Activated CD4-positive, CD25-positive, alpha-beta regulatory T cell treated with anti-CD3 and anti-CD28 coated beads, Interleukin-2, amount 50 U/mL, for 16 hours (primary cell): ENCODE measurements around the gene PLEKHA6.

Source experiments
- DNase-seq: peaks from one replicate; pipeline ENCODE4 v3.0.0-alpha.2; 2020; ENCODE audit warnings: low read depth, low spot score

Gene PLEKHA6

GRCh38 chr1:204192046-204192445, 167.7 kb downstream of the PLEKHA6 start:
- no peak for DNase-seq

GRCh38 chr1:204191456-204191855, 168.3 kb downstream of the PLEKHA6 start:
- no peak for DNase-seq

- DNase-seq: no peak
These were observed 169.2 kb downstream of the PLEKHA6 start for GRCh38 chr1:204190212-204191211.

DNA sequence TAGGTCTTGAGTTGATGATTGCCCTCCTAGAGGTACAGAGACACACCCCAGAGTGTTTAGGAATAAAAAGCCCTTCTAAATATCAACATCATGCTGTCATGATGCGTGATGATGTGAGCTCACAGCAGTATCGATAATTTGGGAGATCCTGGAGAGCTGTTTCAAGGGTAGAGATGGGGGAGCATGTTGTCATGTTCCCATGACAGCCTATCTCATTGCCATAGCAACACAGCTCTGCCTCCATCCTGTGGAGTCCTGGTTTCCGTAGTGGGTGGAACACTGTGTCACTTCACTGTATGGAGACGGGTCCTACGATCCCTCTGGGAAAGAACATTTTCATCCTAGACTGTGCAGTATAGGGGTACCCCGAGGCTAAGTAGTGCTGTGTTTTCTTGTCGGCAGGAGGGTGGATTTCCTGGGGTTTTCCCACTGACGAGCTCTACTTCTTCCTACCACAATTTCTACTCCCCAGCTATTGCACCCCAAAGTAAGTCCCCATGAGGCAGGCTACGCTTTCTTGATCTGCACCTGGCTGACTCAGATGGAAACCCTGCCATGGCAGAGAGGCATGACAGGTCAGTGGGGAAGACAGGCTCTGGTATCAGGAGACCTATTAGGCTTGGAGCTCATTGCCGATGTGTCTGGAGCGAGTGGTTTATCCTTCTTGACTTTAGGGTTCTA, 170.6 kb downstream of the PLEKHA6 start:
- no peak for DNase-seq

- DNase-seq: no peak
These were observed 173.1 kb downstream of the PLEKHA6 start for GRCh38 chr1:204186597-204186996.

GRCh38 chr1:204181116-204181515, 178.6 kb downstream of the PLEKHA6 start:
- DNase-seq: no peak

DNA sequence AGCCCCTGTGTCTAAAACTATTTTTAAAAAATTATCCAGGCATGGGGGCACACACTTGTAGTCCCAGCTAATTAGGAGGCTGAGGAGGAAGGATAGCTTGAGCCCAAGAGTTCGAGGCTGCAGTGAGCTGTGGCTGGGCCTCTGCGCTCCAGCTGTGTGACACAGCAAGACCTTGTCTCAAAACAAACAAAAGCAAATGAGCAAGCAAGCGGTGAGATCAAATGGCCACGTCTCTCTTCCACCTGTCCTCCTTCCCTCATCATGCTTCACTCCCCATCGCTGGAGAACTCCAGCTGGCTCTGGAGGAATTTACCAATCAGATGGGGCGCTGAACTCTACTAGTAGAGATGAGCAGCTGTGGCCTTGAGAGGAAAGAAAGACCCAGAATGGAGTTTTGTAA, 179.6 kb downstream of the PLEKHA6 start:
- no peak for DNase-seq

- DNase-seq: no peak
These were observed 181.0 kb downstream of the PLEKHA6 start for GRCh38 chr1:204178487-204179281.

GRCh38 chr1:204177133-204177532, 182.6 kb downstream of the PLEKHA6 start:
- DNase-seq: no peak

DNA sequence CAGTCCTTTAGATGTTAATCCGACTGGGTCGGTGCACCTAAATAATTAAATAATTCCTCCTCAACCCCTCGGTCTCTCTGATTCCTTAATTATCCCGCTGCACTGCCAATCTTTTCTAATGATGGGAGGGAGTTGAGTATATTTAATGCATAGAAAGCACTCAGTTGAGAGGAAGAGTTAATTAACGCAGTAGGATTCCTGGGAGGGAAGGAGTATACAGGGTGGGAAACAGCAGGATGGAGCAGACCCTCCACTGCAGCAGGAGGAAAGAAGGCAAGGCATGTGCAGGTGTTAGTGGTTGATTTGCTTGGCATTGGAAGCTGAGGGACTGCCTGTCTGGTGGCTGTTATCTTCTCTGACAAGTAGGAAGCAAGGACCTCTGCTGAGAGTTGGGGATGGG, 183.7 kb downstream of the PLEKHA6 start:
- DNase-seq: no peak

DNA sequence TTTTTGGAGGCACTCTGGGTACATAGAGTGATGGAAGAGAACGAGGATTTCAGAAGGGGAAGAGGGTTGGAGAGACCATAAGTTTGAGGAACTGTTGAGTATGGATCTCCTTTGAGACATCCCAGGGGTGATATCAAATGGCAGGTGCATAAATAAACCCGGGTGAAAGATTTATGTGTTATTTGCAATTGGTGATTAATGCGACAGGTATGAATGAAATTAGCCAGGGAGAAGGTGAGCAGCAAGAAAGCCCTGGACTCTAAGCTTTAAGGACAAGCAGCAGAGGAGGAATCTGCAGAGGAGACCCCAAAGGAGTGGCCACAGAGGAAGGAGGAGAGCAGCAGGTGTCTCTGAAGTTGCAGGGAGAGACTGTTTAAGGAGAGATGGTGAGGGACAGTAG, 184.8 kb downstream of the PLEKHA6 start:
- no peak for DNase-seq

DNA sequence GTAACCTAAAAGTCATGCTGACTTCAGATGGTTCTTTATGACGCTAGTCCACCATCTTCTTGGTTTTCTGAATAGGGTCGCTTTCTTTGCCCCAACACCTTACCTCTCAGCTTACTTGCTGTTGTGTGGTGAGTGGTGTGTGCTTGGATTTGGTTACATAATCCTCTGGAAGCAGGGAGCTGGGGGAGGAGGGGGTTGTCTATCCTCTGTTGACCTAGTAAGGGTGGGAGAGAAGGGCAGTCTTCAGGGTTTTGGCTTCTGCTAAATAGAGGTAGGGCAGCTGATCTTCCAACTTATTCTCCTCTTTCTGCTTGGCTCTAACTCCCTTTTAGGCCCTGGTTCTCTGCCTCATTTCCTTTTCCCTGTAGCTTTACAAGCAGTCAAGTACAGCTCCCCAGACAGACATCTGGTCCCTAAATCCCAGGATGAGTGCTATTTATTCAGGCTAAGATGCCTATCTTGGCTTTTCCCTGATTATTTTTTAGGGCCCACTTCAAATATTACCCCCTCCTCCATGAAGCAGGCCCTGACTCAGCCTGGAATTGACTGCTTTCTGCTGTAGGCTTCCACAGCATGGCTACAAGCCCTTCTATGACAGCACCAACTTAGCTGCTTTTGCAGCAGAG, 187.2 kb downstream of the PLEKHA6 start:
- DNase-seq: no peak

DNA sequence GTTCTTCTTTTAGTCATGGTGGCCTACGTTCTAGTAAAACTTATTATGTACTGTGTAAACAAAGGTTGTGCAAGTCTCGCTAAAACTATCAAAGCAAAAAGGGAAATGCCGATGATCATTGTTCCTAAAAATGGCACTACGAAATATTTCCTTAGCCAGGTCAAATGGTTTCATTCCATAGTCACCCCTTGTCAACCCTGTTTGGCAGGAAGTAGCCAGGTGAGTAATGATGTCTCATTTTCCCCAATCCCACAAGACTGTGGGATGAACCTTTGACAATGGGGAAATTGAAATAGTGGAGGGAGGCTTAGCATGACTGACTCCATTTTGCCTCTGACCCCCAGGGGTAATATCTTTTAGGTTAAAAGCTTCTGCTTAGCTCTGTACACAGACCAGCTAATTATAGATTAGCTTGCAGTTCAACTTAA, 188.0 kb downstream of the PLEKHA6 start:
- DNase-seq: no peak

GRCh38 chr1:204170494-204171155, 189.1 kb downstream of the PLEKHA6 start:
- no peak for DNase-seq

DNA sequence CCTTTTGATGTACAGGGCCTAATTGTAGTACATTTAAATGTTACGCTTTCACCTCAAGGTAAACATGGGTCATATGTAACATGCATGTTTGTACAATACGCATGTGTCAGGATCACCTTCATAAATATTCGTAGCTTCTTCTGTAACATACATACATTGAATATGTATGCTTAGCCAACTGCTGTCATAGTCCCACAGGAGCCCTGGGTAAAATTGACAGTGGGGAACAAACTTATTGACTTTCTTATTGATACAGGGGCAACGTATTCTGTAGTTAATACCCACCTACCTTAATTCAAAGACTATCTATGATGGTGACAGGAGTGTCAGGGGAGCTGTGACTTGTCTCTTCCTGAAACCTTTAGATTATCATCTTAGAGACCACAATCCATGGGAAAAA, 189.9 kb downstream of the PLEKHA6 start:
- DNase-seq: no peak
